ENCODE measurements around the gene IMMP2L. TPM values are rescaled to one million over a fixed set of nuclear protein-coding genes. Genes with fewer than 3 reads are reported as not detected.

IMMP2L gene
- polyA plus RNA-seq, 1 donor (not counting 4 experiments of a cell fraction or from before 2014, with no cell fraction given), result 14.1 TPM

- H3K27ac ChIP-seq (ENCODE audit: control insufficient read depth, insufficient read depth, low read length), result no peak overlapping the region
- H4K20me1 ChIP-seq (ENCODE audit: control insufficient read depth, extremely low read depth, insufficient read depth, low read length), result no peaks in the 10 kb centered on the region
- H3K9ac ChIP-seq (ENCODE audit: control insufficient read depth, extremely low read depth, insufficient read depth, low read length), result no peak overlapping the region
- H3K36me3 ChIP-seq (ENCODE audit: control insufficient read depth in 2 of 2, extremely low read depth in 1 of 2, insufficient read depth in 2 of 2, low read length in 2 of 2), result no peaks in the 10 kb centered on the region
- no peaks in the 10 kb centered on the region for H3K9me1 ChIP-seq (ENCODE audit: control insufficient read depth, extremely low read depth, insufficient read depth, low read length)
- no peaks in the 10 kb centered on the region for H3K9me3 ChIP-seq (ENCODE audit: control insufficient read depth, low read depth, low read length)
- H3K4me1 ChIP-seq (ENCODE audit: control insufficient read depth, extremely low read depth, insufficient read depth, low read length), result no peaks in the 10 kb centered on the region
- DNase-seq (ENCODE audit: low read depth, low spot score) (no peak), FAIRE-seq (no peak)
- H2AFZ ChIP-seq (ENCODE audit: control insufficient read depth, low read length), result no peak overlapping the region
- TF ChIP-seq EZH2 (IDR thresholded peaks at IDR 0.05; ENCODE audit: low read length) (no peak), CTCF (optimal IDR thresholded peaks at IDR 0.05 in 1 of 3, IDR thresholded peaks at IDR 0.05 in 1 of 3, conservative IDR thresholded peaks at IDR 0.05 in 1 of 3; ENCODE audit: extremely low read depth in 1 of 3, insufficient read depth in 2 of 3, low read length in 3 of 3) (no peak)
- dilution Hi-C loops (cut with MboI; ENCODE audit: extremely low pct_ligation_motif_present, low sequenced_read_pairs), result no loop called here
- H3K79me2 ChIP-seq (ENCODE audit: control insufficient read depth, insufficient read depth, low read length), result no peaks in the 10 kb centered on the region
- H3K27me3 ChIP-seq (ENCODE audit: control insufficient read depth, extremely low read depth, insufficient read depth, low read length), result no peaks in the 10 kb centered on the region
- H3K4me2 ChIP-seq (ENCODE audit: control insufficient read depth, extremely low read depth, insufficient read depth, low read depth, low read length), result no peak overlapping the region
- no peak overlapping the region for H3K4me3 ChIP-seq (ENCODE audit: control insufficient read depth in 2 of 3, extremely low read depth in 1 of 3, insufficient read depth in 2 of 3, low read depth in 1 of 3, low read length in 3 of 3)
Measured at GRCh38 chr7:111006691-111007090, 555.6 kb downstream of the IMMP2L start.

GRCh38 chr7:111006040-111006439, 556.3 kb downstream of the IMMP2L start:
- FAIRE-seq, result no peak
- H2AFZ ChIP-seq (ENCODE audit: control insufficient read depth, low read length), result no peak overlapping the region
- H3K9ac ChIP-seq (ENCODE audit: control insufficient read depth, extremely low read depth, insufficient read depth, low read length), result no peak overlapping the region
- DNase-seq (ENCODE audit: low read depth, low spot score), result no peak
- no peaks in the 10 kb centered on the region for H3K4me1 ChIP-seq (ENCODE audit: control insufficient read depth, extremely low read depth, insufficient read depth, low read length)
- no peak overlapping the region for H3K4me2 ChIP-seq (ENCODE audit: control insufficient read depth, extremely low read depth, insufficient read depth, low read depth, low read length)
- H3K4me3 ChIP-seq (ENCODE audit: control insufficient read depth in 2 of 3, extremely low read depth in 1 of 3, insufficient read depth in 2 of 3, low read depth in 1 of 3, low read length in 3 of 3), result no peak overlapping the region
- H3K27ac ChIP-seq (ENCODE audit: control insufficient read depth, insufficient read depth, low read length), result no peak overlapping the region
- no peaks in the 10 kb centered on the region for H3K27me3 ChIP-seq (ENCODE audit: control insufficient read depth, extremely low read depth, insufficient read depth, low read length)
- dilution Hi-C loops (cut with MboI; ENCODE audit: extremely low pct_ligation_motif_present, low sequenced_read_pairs), result no loop called here
- H3K9me3 ChIP-seq (ENCODE audit: control insufficient read depth, low read depth, low read length), result no peaks in the 10 kb centered on the region
- TF ChIP-seq CTCF (optimal IDR thresholded peaks at IDR 0.05 in 1 of 3, IDR thresholded peaks at IDR 0.05 in 1 of 3, conservative IDR thresholded peaks at IDR 0.05 in 1 of 3; ENCODE audit: extremely low read depth in 1 of 3, insufficient read depth in 2 of 3, low read length in 3 of 3), result no peak
- no peak for TF ChIP-seq EZH2 (IDR thresholded peaks at IDR 0.05; ENCODE audit: low read length)
- H3K36me3 ChIP-seq (ENCODE audit: control insufficient read depth in 2 of 2, extremely low read depth in 1 of 2, insufficient read depth in 2 of 2, low read length in 2 of 2), result no peaks in the 10 kb centered on the region
- no peaks in the 10 kb centered on the region for H3K9me1 ChIP-seq (ENCODE audit: control insufficient read depth, extremely low read depth, insufficient read depth, low read length)
- H4K20me1 ChIP-seq (ENCODE audit: control insufficient read depth, extremely low read depth, insufficient read depth, low read length), result no peaks in the 10 kb centered on the region
- no peaks in the 10 kb centered on the region for H3K79me2 ChIP-seq (ENCODE audit: control insufficient read depth, insufficient read depth, low read length)

All from keratinocyte (primary cell).